Loucy (cell line): Measurements from ENCODE around the gene ABCA7.

Experiments
- H2AFZ ChIP-seq: fragments of 200-600 bp; sonication (generic); 2 replicates; pipeline ENCODE4 v1.6.0; 2016; ENCODE audit warnings: antibody characterized with exemption, mild to moderate bottlenecking, low read length, moderate library complexity
- H3F3A ChIP-seq: fragments of 200-600 bp; 2 replicates; pipeline ENCODE4 v1.6.0; 2016; ENCODE audit warnings: antibody characterized with exemption, low read depth, mild to moderate bottlenecking
- H3K27me3 ChIP-seq: fragments of 200-600 bp; sonication (generic); 2 replicates; pipeline ENCODE4 v1.6.1; 2014; ENCODE audit warnings: low read length, mild to moderate bottlenecking; ENCODE audit not compliant: insufficient read depth, poor library complexity, severe bottlenecking
- H3K36me3 ChIP-seq: fragments of 200-600 bp; sonication (generic); 2 replicates; pipeline ENCODE4 v1.6.1; 2016; ENCODE audit warnings: low read length; ENCODE audit not compliant: insufficient read depth
- H3K4me1 ChIP-seq: fragments of 200-600 bp; sonication (generic); 2 replicates; pipeline ENCODE4 v1.5.1; 2014; ENCODE audit warnings: low read length, mild to moderate bottlenecking; ENCODE audit not compliant: insufficient read depth, poor library complexity, severe bottlenecking
- H3K4me2 ChIP-seq: fragments of 200-600 bp; sonication (generic); 2 replicates; pipeline ENCODE4 v1.6.0; 2014; ENCODE audit warnings: antibody characterized with exemption, low read length, low read depth, mild to moderate bottlenecking; ENCODE audit not compliant: poor library complexity, severe bottlenecking
- H3K4me3 ChIP-seq: fragments of 200-600 bp; sonication (generic); 2 replicates; pipeline ENCODE4 v1.5.1; 2014; ENCODE audit warnings: low read length, mild to moderate bottlenecking, mixed read lengths; ENCODE audit not compliant: poor library complexity, severe bottlenecking
- H3K79me2 ChIP-seq: fragments of 200-600 bp; sonication (generic); 2 replicates; pipeline ENCODE4 v1.6.1; 2014; ENCODE audit warnings: low read length; ENCODE audit not compliant: insufficient read depth
- H3K9ac ChIP-seq: fragments of 200-600 bp; sonication (generic); 2 replicates; pipeline ENCODE4 v1.6.0; 2014; ENCODE audit warnings: mild to moderate bottlenecking, low read depth, low read length, moderate library complexity; ENCODE audit not compliant: poor library complexity, severe bottlenecking
- H3K9me2 ChIP-seq: fragments of 200-600 bp; sonication (generic); replicated peaks from 2 replicates; pipeline ENCODE4 v1.6.1; 2016; ENCODE audit warnings: low read depth, low read length, mixed read lengths
- H3K9me3 ChIP-seq: fragments of 200-600 bp; sonication (generic); 2 replicates; pipeline ENCODE4 v1.6.1; 2014; ENCODE audit warnings: mild to moderate bottlenecking, antibody characterized with exemption, low read length, low read depth; ENCODE audit not compliant: insufficient read depth
- H4K20me1 ChIP-seq: fragments of 200-600 bp; sonication (generic); 2 replicates; pipeline ENCODE4 v1.6.0; 2014; ENCODE audit warnings: antibody characterized with exemption, low read length, mild to moderate bottlenecking; ENCODE audit not compliant: insufficient read depth, poor library complexity, severe bottlenecking
- EZH2phosphoT487 ChIP-seq: fragments of 200-600 bp; IDR thresholded peaks from 2 replicates; pipeline ENCODE4 v1.6.1; 2018; ENCODE audit warnings: antibody characterized with exemption, mild to moderate bottlenecking, moderate library complexity, borderline replicate concordance
- TF ChIP-seq, protein P1 (sequence below): fragments of 200-600 bp; sonication (generic); conservative IDR thresholded peaks from 2 replicates; pipeline ENCODE4 v1.5.1; 2014; ENCODE audit warnings: mild to moderate bottlenecking, antibody characterized with exemption, low read length

ABCA7 gene

DNA sequence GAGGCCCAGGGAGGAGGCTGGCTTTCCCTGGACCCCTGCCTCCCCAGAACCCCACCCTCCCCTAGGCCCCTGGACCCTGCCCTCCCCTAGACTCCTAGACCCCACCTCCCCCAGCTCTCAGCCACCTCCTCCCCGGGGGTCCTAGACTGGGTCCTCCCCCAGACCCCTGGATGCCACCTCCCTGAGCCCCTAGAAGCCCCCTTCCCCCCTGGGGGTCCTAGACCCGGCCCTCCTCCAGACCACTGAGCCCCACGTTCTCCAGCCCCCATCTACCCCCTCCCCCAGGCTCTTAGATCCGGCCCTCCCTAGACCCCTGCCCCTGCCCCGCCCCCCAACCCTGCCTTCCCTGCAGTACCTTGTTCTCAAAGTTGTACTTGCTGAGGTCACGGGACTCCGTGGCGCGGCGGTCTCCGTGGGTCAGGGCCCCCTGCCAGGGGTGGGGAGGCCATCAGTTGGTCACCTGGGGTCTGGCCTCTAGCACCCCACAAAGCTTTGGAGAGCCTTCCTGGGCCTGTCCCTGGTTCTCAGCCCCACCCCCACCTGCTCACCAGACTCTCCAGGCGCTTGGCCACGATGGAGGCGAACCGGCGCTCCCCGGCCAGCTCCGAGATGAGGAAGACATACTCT lies 71.8 kb downstream of the ABCA7 start:
- TF ChIP-seq, protein P1, sequence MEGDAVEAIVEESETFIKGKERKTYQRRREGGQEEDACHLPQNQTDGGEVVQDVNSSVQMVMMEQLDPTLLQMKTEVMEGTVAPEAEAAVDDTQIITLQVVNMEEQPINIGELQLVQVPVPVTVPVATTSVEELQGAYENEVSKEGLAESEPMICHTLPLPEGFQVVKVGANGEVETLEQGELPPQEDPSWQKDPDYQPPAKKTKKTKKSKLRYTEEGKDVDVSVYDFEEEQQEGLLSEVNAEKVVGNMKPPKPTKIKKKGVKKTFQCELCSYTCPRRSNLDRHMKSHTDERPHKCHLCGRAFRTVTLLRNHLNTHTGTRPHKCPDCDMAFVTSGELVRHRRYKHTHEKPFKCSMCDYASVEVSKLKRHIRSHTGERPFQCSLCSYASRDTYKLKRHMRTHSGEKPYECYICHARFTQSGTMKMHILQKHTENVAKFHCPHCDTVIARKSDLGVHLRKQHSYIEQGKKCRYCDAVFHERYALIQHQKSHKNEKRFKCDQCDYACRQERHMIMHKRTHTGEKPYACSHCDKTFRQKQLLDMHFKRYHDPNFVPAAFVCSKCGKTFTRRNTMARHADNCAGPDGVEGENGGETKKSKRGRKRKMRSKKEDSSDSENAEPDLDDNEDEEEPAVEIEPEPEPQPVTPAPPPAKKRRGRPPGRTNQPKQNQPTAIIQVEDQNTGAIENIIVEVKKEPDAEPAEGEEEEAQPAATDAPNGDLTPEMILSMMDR: no peak
- TF ChIP-seq EZH2phosphoT487: no peak

DNA sequence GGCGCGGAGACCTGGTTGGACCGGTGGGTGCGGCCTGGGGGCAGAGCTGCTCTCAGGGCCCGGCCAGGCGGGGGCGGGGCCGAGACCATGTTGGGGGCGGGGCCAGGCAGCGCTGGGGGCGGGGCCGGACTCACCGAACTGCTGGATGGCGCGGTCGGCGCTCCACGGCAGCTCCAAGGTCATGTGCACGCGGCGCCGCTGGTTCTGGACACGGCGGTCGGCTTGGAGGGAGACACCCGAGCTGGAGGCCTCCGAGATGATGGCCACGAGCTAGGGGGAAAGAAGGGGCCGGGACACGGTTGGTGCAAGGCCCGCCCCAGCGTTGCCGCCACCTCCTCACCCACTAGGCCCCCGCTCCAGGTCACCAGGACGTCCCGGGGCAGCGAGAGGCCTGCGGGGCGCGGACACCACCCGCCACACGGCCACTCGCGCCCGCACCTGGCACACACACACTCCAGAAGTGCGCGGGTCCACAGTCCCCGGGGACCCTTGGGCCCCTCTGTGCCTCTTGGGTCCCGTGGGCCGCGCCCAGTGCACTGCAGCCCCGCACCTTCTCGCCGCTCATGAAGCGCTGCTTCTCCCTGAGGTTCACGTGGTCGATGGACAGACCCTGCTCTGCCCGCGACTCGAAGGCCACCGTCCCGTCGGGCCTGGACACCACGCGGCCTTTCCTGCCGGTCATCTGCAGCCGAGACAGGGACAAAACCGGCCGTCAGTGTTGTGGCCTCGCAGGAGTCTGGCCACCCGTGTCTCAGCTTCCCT lies 72.5 kb downstream of the ABCA7 start:
- Histone ChIP-seq H3K9me2 (no peaks in the 10 kb centered on the region), H3K4me1 (no peaks in the 10 kb centered on the region), H3K4me2 (no peak overlapping the region), H3K4me3 (no peak overlapping the region), H4K20me1 (no peaks in the 10 kb centered on the region), H2AFZ (no peak overlapping the region), H3K27me3 (no peaks in the 10 kb centered on the region), H3K79me2 (no peaks in the 10 kb centered on the region), H3K9ac (no peak overlapping the region), H3K36me3 (peaks cover 20% of the 10 kb centered on the region; the same call in 1 of the 2 replicates), H3K9me3 (no peaks in the 10 kb centered on the region), H3F3A (no peaks in the 10 kb centered on the region)
- TF ChIP-seq, protein P1: no peak
- TF ChIP-seq EZH2phosphoT487: no peak

More for the DNA sequence above, 71.8 kb downstream of the ABCA7 start:
- Histone ChIP-seq H3K79me2 (no peaks in the 10 kb centered on the region; the same call in 1 of the 2 replicates), H4K20me1 (peaks cover under 1% of the 10 kb centered on the region), H2AFZ (no peak overlapping the region), H3K9me3 (no peaks in the 10 kb centered on the region), H3K4me3 (no peak overlapping the region), H3K36me3 (peaks cover 15% of the 10 kb centered on the region; the same call in 1 of the 2 replicates), H3K9me2 (no peaks in the 10 kb centered on the region), H3F3A (no peaks in the 10 kb centered on the region), H3K4me2 (no peak overlapping the region), H3K4me1 (no peaks in the 10 kb centered on the region), H3K27me3 (no peaks in the 10 kb centered on the region), H3K9ac (no peak overlapping the region)

DNA sequence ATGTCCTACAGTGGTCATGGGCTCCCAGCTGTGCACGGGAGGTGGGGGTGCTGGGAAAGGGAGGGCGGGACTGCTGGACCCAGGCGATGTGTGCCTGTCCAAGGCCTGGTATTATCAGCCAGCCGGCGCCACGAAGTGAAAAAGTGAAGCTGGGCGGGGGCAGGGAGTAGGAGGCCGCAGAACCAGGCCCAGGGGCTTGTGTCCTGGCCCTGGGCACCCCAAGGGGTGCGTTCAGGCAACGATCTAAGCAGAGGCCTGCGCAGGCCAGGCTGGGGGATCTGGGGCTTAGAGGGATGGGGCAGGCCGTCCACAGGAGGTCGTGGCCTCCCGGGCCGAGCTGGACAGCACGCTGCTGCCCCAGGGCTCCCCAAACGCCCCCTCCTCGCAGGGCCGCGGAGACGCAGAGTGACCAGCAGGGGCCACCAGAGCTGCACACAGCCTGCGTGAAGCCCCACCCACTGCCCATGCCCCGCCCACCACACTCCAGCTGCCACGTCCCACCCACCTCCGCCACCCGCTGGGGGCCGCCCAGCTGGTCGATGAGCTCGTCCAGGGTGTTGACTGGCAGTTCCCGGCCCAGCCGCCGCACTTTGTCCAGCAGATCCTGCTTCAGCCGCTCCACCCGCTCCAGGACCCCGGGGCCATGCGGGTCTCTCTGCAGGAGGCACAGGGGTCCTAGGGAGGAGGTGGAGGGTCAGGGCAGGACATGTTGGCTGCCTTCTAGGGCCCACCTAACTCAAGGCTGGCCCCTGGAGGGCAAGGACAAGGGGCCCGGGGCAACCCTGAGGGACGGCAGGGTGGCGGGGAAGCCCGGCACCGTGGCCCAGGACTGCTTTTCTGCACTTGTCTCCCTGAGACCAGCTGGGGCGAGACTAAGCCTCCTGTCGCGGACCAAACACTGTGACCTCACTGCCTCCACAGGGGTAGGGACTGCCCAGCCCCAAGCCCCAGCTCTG lies 73.4 kb downstream of the ABCA7 start:
- Histone ChIP-seq H3K4me2 (no peak overlapping the region), H3F3A (no peaks in the 10 kb centered on the region), H3K9me3 (no peaks in the 10 kb centered on the region), H3K79me2 (no peaks in the 10 kb centered on the region), H3K9ac (no peak overlapping the region), H3K36me3 (peaks cover 27% of the 10 kb centered on the region; the same call in 1 of the 2 replicates), H3K27me3 (no peaks in the 10 kb centered on the region), H2AFZ (no peak overlapping the region), H3K9me2 (no peaks in the 10 kb centered on the region), H3K4me1 (no peaks in the 10 kb centered on the region), H4K20me1 (no peaks in the 10 kb centered on the region), H3K4me3 (no peak overlapping the region)
- TF ChIP-seq, protein P1: peak; percentile 70
- TF ChIP-seq EZH2phosphoT487: no peak
